Esophagus (tissue), 2 donors: ENCODE results near the gene ZFPL1. TPM values are rescaled to one million over a fixed set of nuclear protein-coding genes. Genes with fewer than 3 reads are reported as not detected.

Source experiments
- H3K27ac ChIP-seq, 2 donors: one replicate each; pipeline ENCODE4 v1.5.1; 2013; ENCODE audit warnings: low read depth in 2 of 2, mild to moderate bottlenecking in 2 of 2, inconsistent platforms in 1 of 2, low read length in 1 of 2, moderate library complexity in 1 of 2
- H3K27me3 ChIP-seq, 2 donors: one replicate each; pipeline ENCODE4 v1.6.1; 2013; ENCODE audit warnings: low read length in 2 of 2, control low read depth in 1 of 2, mild to moderate bottlenecking in 1 of 2; ENCODE audit not compliant: insufficient read depth in 2 of 2, control insufficient read depth in 1 of 2
- H3K36me3 ChIP-seq, 2 donors: one replicate each; pipeline ENCODE4 v1.6.1; 2013; ENCODE audit warnings: low read length in 1 of 2; ENCODE audit not compliant: control insufficient read depth in 2 of 2, insufficient read depth in 2 of 2
- H3K4me1 ChIP-seq, 2 donors: one replicate each; pipeline ENCODE4 v1.6.1; 2013; ENCODE audit warnings: low read length in 1 of 2; ENCODE audit not compliant: control insufficient read depth in 2 of 2, insufficient read depth in 2 of 2
- H3K4me3 ChIP-seq, 2 donors: one replicate each; pipeline ENCODE4 v1.5.1; 2013; ENCODE audit warnings: low read length in 2 of 2, mild to moderate bottlenecking in 2 of 2, low read depth in 1 of 2, moderate library complexity in 1 of 2
- H3K9me3 ChIP-seq, 2 donors: one replicate each; pipeline ENCODE4 v1.6.1; 2013; ENCODE audit warnings: mild to moderate bottlenecking in 2 of 2, low read depth in 1 of 2, low read length in 1 of 2, moderate library complexity in 1 of 2; ENCODE audit not compliant: control insufficient read depth in 2 of 2, insufficient read depth in 1 of 2
- WGBS, 2 donors: extraction: QIAGEN DNeasy Blood & Tissue Kit; methylation state at CpG; one replicate each; pipeline ENCODE4 v1.1.7; 2013; 5-methylcytosine and 5-hydroxymethylcytosine counted together
- polyA plus RNA-seq, 2 donors: library from polyadenylated mRNA; stranded (reverse); fragments of 200-250 nt; gene quantifications; one replicate each; pipeline ENCODE4 v1.2.3, GENCODE V29; 2013
- donor health status: healthy with polysubstance abuse.
- donor health status: Bipolar disorder and iron deficiency.

The ZFPL1 gene
- polyA plus RNA-seq, 2 donors, result 30.6 to 30.9 TPM

DNA sequence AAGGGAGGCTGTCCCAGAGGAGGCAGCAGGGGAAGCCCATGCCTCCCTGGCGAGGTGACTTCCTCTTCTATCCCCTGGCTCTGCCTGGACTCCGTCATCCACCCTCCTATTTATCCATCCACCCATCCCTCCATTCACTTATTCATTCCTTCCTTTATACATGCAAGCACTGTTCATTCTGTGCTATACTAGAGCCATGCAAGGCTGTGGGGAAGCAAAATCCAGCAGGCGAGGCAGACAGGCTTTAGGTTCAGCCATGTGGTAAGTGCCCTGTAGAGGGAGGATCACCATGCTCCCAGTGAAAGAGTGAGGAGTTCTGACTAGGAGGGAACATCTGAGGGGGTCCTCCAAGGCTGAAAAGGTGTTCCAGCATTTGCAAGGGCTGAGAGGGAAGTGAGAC lies 24.5 kb upstream of the ZFPL1 start:
- H3K4me1 ChIP-seq, result peaks cover 0 to 4% of the 10 kb centered on the region in 2 donors
- H3K27me3 ChIP-seq, result no peaks in the 10 kb centered on the region
- H3K9me3 ChIP-seq, result no peaks in the 10 kb centered on the region
- 56 to 67% methylated on average over 3 of the region's 3 CpGs for WGBS, 2 donors
- no peaks in the 10 kb centered on the region for H3K36me3 ChIP-seq
- H3K27ac ChIP-seq, result no peak overlapping the region
- H3K4me3 ChIP-seq, result no peak overlapping the region

DNA sequence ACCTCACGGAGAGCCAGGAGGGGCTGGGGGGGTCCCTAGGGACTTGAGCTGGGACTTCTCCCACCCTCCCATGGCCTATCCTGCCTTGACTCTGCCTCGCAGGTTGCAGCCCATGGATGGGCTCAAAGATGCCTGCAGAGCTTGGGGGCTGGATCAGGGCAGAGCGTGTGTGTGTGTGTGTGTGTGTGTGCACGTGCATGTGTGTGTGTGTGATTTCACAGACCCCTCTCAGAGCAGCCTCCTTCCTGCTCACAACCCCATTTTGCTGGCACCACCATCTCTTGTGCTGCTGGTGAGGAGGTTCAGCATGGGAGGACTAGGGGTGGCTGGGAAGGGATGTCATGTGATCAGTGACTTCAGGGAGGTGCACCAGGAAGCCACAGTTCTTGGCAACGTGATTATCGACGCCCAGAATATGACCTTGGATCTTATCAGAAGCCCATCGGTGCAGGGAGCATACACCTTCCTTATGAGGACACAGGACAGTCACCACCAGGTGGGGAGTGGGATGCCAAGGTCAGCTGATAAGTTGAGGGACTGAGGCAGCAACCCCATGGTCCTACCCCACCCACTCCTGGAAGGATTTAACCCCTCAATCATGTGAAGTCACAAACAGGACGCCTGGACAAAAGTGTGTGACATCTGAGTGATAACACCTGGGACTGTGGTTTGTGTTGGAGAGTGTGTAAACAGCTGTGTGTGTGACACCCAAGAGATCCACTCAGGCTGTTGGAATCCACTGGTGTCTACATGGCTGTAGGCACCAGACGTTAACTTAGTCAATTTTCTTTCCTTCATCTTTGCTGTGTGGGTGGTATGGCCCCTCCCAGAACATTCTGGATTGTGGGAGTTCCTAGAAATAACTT lies 23.8 kb upstream of the ZFPL1 start:
- H3K36me3 ChIP-seq, result no peaks in the 10 kb centered on the region
- peaks cover 0 to 4% of the 10 kb centered on the region in 2 donors for H3K4me1 ChIP-seq
- no peaks in the 10 kb centered on the region for H3K9me3 ChIP-seq
- H3K27me3 ChIP-seq, result no peaks in the 10 kb centered on the region
- no peak overlapping the region for H3K4me3 ChIP-seq
- no peak overlapping the region for H3K27ac ChIP-seq
- 47 to 53% methylated on average over 10 of the region's 10 CpGs for WGBS, 2 donors

DNA sequence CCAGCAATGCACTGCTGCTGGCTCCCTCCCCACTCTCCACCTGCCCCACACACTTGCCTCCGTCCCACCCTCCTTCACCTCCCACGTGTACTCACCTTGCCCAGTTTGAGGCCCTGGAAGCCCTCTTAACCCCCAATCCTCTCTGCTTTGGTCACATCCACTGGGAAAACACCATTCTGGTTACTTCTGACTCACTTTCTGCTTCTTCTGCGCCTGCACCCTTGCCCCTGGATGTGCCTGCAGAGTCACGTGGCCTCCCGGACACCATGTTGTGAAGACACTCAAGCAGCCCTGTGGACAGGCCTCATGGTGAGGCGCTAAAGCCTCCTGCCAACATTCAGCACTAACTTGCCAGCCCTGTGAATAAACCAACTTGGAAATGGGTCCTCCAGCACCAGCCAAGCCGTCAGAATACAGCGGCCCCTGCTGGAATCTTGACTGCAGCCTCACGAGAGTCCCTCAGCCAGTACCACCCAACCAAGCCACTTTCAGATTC lies 23.1 kb upstream of the ZFPL1 start:
- Histone ChIP-seq H3K4me3 (no peak overlapping the region), H3K27me3 (no peaks in the 10 kb centered on the region), H3K36me3 (no peaks in the 10 kb centered on the region), H3K9me3 (no peaks in the 10 kb centered on the region), H3K27ac (no peak overlapping the region), H3K4me1 (peaks cover 0 to 4% of the 10 kb centered on the region in 2 donors)
- WGBS, 2 donors, result 69 to 76% methylated on average over 9 of the region's 9 CpGs

DNA sequence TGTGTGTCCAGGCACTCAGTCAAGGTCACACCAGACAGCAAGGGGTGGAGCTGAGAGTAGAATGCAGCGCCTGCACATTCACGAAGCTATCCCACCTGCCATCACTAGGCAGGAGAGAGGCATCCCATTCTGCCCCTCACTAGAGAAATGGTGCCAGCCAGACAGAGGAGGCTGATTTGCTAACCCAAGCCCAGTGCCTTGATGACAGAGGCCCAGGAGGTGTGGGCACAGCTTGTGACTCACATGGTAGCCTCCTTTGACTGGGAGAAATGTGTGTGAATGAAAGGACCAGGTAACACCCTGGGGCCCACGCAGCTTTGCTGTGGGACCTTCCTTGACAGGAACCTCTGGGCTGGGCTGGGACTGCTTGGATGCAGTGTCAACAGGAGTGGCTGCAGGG lies 20.5 kb upstream of the ZFPL1 start:
- no peaks in the 10 kb centered on the region for H3K36me3 ChIP-seq
- H3K27ac ChIP-seq, result no peak overlapping the region
- no peaks in the 10 kb centered on the region for H3K27me3 ChIP-seq
- H3K4me3 ChIP-seq, result no peak overlapping the region
- 67 to 76% methylated on average over 3 of the region's 3 CpGs for WGBS, 2 donors
- H3K9me3 ChIP-seq, result no peaks in the 10 kb centered on the region
- H3K4me1 ChIP-seq, result peaks cover 0 to 4% of the 10 kb centered on the region in 2 donors

DNA sequence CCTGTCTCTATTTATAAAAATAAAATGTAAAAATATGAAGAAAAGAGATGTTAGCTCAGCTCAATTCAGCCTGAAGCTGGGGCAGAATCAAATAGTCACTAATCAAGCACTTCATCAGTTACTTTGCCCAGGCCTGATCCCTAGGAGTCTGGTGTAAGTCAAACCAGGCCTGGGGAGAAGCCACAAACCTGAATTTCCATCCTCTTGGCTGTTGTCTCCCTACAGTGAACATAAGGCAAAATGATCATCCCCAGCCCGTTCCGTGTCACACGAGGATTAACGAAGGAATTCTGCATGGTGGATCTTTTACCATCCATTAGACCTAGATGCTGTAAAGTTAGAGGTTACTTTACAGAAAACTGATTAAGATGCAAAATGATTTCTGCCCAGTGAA lies 19.2 kb upstream of the ZFPL1 start:
- H3K4me3 ChIP-seq, result no peak overlapping the region
- no peak overlapping the region for H3K27ac ChIP-seq
- H3K27me3 ChIP-seq, result no peaks in the 10 kb centered on the region
- H3K36me3 ChIP-seq, result no peaks in the 10 kb centered on the region
- no peaks in the 10 kb centered on the region for H3K9me3 ChIP-seq
- 81 to 85% methylated on average over 4 of the region's 4 CpGs for WGBS, 2 donors
- H3K4me1 ChIP-seq, result peaks cover 0 to 4% of the 10 kb centered on the region in 2 donors

DNA sequence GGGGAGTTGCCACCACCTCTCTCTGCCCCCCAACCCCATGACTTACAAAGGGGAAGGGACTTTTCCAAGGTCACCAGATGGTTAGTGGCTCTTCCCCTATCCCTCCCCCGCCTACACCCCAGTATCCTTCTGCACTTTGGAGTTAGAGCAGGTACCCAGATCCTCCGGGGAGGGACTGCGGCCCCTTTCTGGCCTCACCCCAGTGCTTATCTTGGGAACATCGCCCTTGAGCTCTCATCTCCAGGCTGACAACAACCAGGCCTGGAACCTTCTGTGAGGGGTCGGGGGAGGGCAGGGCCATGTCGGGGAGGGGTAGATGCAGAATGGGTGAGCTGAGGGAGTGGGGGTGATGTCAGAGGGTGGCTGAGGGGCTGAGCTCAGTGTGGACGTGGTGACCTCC lies 18.2 kb upstream of the ZFPL1 start:
- Histone ChIP-seq H3K36me3 (no peaks in the 10 kb centered on the region), H3K27ac (no peak overlapping the region), H3K4me1 (peaks cover 0 to 2% of the 10 kb centered on the region in 2 donors), H3K27me3 (no peaks in the 10 kb centered on the region), H3K9me3 (no peaks in the 10 kb centered on the region), H3K4me3 (no peak overlapping the region)
- 83 to 84% methylated on average over 7 of the region's 7 CpGs for WGBS, 2 donors

DNA sequence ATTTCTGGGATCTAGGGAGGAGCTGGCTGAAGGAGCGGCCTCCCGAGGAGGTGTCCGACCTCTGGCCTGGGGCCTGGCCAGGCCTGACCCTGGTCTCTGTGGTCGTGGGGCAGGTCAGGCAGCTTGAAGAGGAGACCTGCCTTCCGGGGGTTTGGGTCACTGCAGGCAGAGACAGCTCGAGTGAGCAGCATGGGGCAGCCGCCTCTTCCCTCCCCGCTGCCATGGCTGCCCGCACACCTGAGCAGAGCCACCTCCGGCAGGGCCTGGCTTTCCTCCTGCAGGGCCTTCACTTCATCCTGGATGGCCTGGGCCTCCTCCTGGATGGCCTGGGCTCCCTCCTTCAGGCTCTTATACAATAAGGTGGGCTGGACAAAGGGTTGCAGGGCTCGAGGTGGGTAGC lies 17.7 kb upstream of the ZFPL1 start:
- H3K9me3 ChIP-seq, result no peaks in the 10 kb centered on the region
- peaks cover 0 to 2% of the 10 kb centered on the region in 2 donors for H3K4me1 ChIP-seq
- H3K27ac ChIP-seq, result no peak overlapping the region
- 76 to 80% methylated on average over 10 to 11 of the region's 11 CpGs for WGBS, 2 donors
- no peaks in the 10 kb centered on the region for H3K36me3 ChIP-seq
- H3K4me3 ChIP-seq, result no peak overlapping the region
- no peaks in the 10 kb centered on the region for H3K27me3 ChIP-seq

DNA sequence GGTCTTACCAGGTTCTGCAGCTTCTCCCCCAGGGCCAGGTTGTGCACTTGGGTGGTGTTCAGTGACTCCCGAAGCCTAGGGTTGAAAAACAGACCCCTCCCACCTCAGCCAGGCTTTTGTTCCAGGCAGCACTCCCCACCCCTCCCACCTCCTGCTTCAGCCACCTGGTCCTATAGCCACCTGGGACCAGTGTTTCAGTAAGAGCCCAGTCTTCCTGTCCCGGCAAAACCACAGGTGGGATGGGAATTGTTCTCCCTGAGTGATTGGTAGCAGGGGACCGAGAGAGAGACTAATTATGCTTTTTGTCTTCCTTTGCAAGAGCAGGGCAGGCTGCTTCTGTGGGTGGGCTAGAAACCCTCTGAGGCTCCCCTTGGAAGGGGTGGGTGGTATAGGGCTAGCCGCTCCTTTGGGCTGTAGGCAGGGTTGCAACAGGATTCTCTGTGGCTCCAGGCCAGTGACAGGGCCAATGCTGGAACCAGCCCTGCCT lies 17.2 kb upstream of the ZFPL1 start:
- no peak overlapping the region for H3K4me3 ChIP-seq
- no peaks in the 10 kb centered on the region for H3K9me3 ChIP-seq
- WGBS, 2 donors, result 80% methylated on average over 4 of the region's 4 CpGs
- no peak overlapping the region for H3K27ac ChIP-seq
- peaks cover 0 to 2% of the 10 kb centered on the region in 2 donors for H3K4me1 ChIP-seq
- no peaks in the 10 kb centered on the region for H3K27me3 ChIP-seq
- no peaks in the 10 kb centered on the region for H3K36me3 ChIP-seq

DNA sequence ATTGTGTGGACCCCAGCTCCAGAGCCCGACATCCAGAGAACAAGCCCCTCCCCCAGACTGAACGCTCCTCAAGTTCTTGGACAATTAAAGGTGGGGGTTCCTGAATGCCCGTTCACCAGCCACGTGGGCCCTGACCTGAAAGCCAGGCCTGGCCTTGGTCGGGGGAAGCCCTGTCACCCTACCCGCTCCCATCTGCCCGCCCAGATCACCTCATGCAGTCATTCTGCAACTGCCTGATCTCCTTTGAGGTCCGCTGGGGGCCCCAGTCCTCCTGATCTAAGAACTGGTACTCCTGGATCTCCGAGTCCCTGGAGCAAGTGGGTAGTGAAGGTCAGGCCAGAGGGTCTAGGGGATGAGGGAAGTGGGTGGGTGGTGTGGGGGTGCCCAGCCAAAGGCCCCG lies 16.6 kb upstream of the ZFPL1 start:
- WGBS, 2 donors, result 78 to 81% methylated on average over 10 of the region's 10 CpGs
- Histone ChIP-seq H3K36me3 (no peaks in the 10 kb centered on the region), H3K4me1 (peaks cover 0 to 2% of the 10 kb centered on the region in 2 donors)

DNA sequence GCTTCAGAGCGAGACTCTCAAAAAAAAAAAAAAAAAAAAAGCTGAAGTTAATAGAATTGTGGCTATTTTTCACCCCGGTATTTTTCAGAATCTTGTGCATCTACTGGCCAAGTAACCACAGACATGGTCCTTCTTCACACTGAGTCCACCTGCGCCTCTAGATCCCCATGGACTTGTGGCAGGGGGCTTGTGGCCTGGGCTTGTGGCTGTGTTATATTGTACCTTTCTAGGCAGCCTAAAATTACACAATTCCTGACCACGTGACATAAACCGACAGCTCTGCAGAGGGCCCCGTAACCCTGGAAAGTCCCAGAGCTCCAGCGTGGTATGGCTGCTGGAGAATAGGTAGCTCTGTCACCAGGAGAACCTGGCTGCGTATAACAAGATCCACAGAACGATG lies 14.8 kb upstream of the ZFPL1 start:
- Histone ChIP-seq H3K36me3 (no peaks in the 10 kb centered on the region), H3K4me1 (no peaks in the 10 kb centered on the region), H3K4me3 (no peak overlapping the region), H3K27me3 (no peaks in the 10 kb centered on the region), H3K9me3 (no peaks in the 10 kb centered on the region), H3K27ac (no peak overlapping the region)
- WGBS, 2 donors, result 48 to 53% methylated on average over 9 of the region's 9 CpGs

More for the DNA sequence above, 16.6 kb upstream of the ZFPL1 start:
- H3K27ac ChIP-seq, result no peak overlapping the region
- H3K4me3 ChIP-seq, result no peak overlapping the region
- H3K27me3 ChIP-seq, result no peaks in the 10 kb centered on the region
- H3K9me3 ChIP-seq, result no peaks in the 10 kb centered on the region
